OCI-LY7 (cell line): ENCODE results near the gene RTEL1.

Source experiments
- EZH2phosphoT487 ChIP-seq: fragments of 200-600 bp; sonication (generic); IDR thresholded peaks from 2 replicates; pipeline ENCODE4 v1.6.1; 2018; ENCODE audit warnings: low read depth, borderline replicate concordance, mild to moderate bottlenecking, mixed run types, antibody characterized with exemption, low read length, moderate library complexity, mixed read lengths
- TF ChIP-seq, protein P1 (sequence below): fragments of 200-600 bp; sonication (generic); conservative IDR thresholded peaks from 2 replicates; pipeline ENCODE4 v1.5.1; 2014; ENCODE audit warnings: mild to moderate bottlenecking, antibody characterized with exemption, low read length, moderate library complexity, mixed read lengths

- TF ChIP-seq, protein P1, sequence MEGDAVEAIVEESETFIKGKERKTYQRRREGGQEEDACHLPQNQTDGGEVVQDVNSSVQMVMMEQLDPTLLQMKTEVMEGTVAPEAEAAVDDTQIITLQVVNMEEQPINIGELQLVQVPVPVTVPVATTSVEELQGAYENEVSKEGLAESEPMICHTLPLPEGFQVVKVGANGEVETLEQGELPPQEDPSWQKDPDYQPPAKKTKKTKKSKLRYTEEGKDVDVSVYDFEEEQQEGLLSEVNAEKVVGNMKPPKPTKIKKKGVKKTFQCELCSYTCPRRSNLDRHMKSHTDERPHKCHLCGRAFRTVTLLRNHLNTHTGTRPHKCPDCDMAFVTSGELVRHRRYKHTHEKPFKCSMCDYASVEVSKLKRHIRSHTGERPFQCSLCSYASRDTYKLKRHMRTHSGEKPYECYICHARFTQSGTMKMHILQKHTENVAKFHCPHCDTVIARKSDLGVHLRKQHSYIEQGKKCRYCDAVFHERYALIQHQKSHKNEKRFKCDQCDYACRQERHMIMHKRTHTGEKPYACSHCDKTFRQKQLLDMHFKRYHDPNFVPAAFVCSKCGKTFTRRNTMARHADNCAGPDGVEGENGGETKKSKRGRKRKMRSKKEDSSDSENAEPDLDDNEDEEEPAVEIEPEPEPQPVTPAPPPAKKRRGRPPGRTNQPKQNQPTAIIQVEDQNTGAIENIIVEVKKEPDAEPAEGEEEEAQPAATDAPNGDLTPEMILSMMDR, result no peak
- TF ChIP-seq EZH2phosphoT487, result no peak
Measured at GRCh38 chr20:63624486-63624885, 33.6 kb upstream of the RTEL1 start.
